Dedifferentiated amniotic fluid mesenchymal stem cell (primary cell): ENCODE data around the gene DAZAP1.
"Not testable (repeated sequence)": the region's sequence is repeated elsewhere in the genome, so short reads cannot be mapped to it uniquely, and the experiment has no call there.

ENCODE experiments used
- DNase-seq: peaks from one replicate; pipeline ENCODE4 v3.0.0-alpha.2; 2016; ENCODE audit errors: extremely low spot score

DAZAP1 gene

GRCh38 chr19:1411255-1412191 is 4.1 kb downstream of the DAZAP1 start:
- DNase-seq = no peak

GRCh38 chr19:1412323-1412923 is 5.0 kb downstream of the DAZAP1 start:
- no peak for DNase-seq

- no peak for DNase-seq
Observed at GRCh38 chr19:1412995-1413800, 5.8 kb downstream of the DAZAP1 start.

GRCh38 chr19:1416014-1416841 is 8.8 kb downstream of the DAZAP1 start:
- DNase-seq = no peak

GRCh38 chr19:1417145-1417544 is 9.8 kb downstream of the DAZAP1 start:
- no peak for DNase-seq

- no peak for DNase-seq
Observed at GRCh38 chr19:1417681-1418495, 10.5 kb downstream of the DAZAP1 start.

GRCh38 chr19:1418496-1418775 is 11.1 kb downstream of the DAZAP1 start:
- DNase-seq = no peak

GRCh38 chr19:1418951-1419738 is 11.8 kb downstream of the DAZAP1 start:
- no peak for DNase-seq

- DNase-seq = not testable (repeated sequence)
Observed at GRCh38 chr19:1420085-1420484, 12.7 kb downstream of the DAZAP1 start.

GRCh38 chr19:1420590-1420989 is 13.2 kb downstream of the DAZAP1 start:
- DNase-seq = no peak

- DNase-seq = no peak
Observed at GRCh38 chr19:1421218-1421957, 14.0 kb downstream of the DAZAP1 start.

GRCh38 chr19:1421958-1422305 is 14.5 kb downstream of the DAZAP1 start:
- no peak for DNase-seq

GRCh38 chr19:1422360-1422759 is 15.0 kb downstream of the DAZAP1 start:
- no peak for DNase-seq

- no peak for DNase-seq
Observed at GRCh38 chr19:1422943-1423342, 15.6 kb downstream of the DAZAP1 start.

- DNase-seq = no peak
Observed at GRCh38 chr19:1423436-1424191, 16.2 kb downstream of the DAZAP1 start.

- no peak for DNase-seq
Observed at GRCh38 chr19:1424192-1424955, 17.0 kb downstream of the DAZAP1 start.

- DNase-seq = no peak
Observed at GRCh38 chr19:1425102-1425837, 17.9 kb downstream of the DAZAP1 start.
